Large intestine (tissue), 3 donors: ENCODE results near the gene SETBP1. TPM values are rescaled to one million over a fixed set of nuclear protein-coding genes. Genes with fewer than 3 reads are reported as not detected.

Experiments used
- DNase-seq, 2 donors: peaks; one replicate each; pipeline versions ENCODE4 v3.0.0 to v3.0.0-alpha.2; 2013
- H3K27ac ChIP-seq: one replicate; pipeline ENCODE4 v1.5.1; 2013; ENCODE audit warnings: low read length
- H3K27me3 ChIP-seq: 2 replicates; pipeline ENCODE4 v1.6.1; 2013; ENCODE audit warnings: low read length; ENCODE audit not compliant: control insufficient read depth, insufficient read depth
- H3K36me3 ChIP-seq: 2 replicates; pipeline ENCODE4 v1.6.1; 2013; ENCODE audit warnings: low read length; ENCODE audit not compliant: control insufficient read depth, insufficient read depth
- H3K4me1 ChIP-seq: one replicate; pipeline ENCODE4 v1.6.1; 2013; ENCODE audit warnings: low read length; ENCODE audit not compliant: control insufficient read depth, insufficient read depth
- H3K4me3 ChIP-seq: one replicate; pipeline ENCODE4 v1.5.1; 2013; ENCODE audit warnings: low read length
- H3K9me3 ChIP-seq: one replicate; pipeline ENCODE4 v1.6.1; 2013; ENCODE audit warnings: mild to moderate bottlenecking, low read depth, low read length, moderate library complexity; ENCODE audit not compliant: control insufficient read depth
- WGBS: methylation state at CpG from one replicate; pipeline ENCODE4 v1.1.5; 2013; ENCODE audit warnings: low lambda C conversion rate; ENCODE audit not compliant: insufficient coverage; 5-methylcytosine and 5-hydroxymethylcytosine counted together
- polyA plus RNA-seq: library from polyadenylated mRNA; unstranded; fragments of 120-200 nt; gene quantifications from one replicate; pipeline ENCODE4 v1.2.1, GENCODE V29; 2013

Gene SETBP1
- polyA plus RNA-seq, 1 donor: 6.7 TPM

GRCh38 chr18:45007531-45007930 lies 326.8 kb downstream of the SETBP1 start:
- no peaks in the 10 kb centered on the region for H3K9me3 ChIP-seq
- no peak overlapping the region for H3K27ac ChIP-seq
- no peak for DNase-seq
- no peaks in the 10 kb centered on the region for H3K36me3 ChIP-seq
- H3K4me3 ChIP-seq: no peak overlapping the region
- peaks cover 3% of the 10 kb centered on the region for H3K4me1 ChIP-seq
- WGBS: 100% methylated on average over 2 of the region's 2 CpGs
- H3K27me3 ChIP-seq: no peaks in the 10 kb centered on the region

DNA sequence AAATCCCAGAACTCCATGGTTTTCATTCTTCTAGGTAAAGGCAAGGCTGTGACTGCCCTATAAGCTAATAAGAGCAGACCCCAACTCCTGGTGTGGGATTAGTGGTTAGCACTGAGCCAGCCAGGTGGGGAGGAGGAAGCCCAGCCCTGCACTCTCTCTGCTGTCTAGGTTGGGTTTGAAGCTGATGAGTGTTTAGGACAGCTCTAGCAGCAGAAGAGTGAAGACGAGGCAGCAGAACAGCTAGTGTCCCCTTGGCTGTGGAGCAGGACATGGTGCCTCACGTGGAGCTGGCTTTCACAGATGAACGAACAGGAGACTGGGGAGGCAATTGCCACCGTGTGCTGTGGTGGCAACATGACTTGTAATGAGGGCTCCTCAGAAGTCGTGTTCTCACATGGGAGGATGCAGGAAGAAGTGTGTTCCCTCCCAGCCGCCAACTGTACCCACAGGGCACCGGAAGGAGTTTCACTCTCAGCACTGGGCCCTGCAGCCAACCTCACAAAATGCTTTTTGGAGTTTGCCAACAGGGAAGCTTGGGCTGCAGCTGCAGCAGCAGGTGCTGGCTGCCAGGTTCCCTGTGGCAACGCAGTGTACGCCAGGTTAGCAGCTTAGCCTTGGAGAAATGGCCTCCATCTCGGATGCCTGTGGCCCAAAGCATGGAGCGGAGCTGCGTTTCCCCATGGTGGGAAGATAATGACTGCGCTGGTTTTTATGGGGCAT lies 328.2 kb downstream of the SETBP1 start:
- peaks cover 3% of the 10 kb centered on the region for H3K4me1 ChIP-seq
- no peak overlapping the region for H3K27ac ChIP-seq
- H3K9me3 ChIP-seq: no peaks in the 10 kb centered on the region
- no peak for DNase-seq
- H3K36me3 ChIP-seq: no peaks in the 10 kb centered on the region
- no peak overlapping the region for H3K4me3 ChIP-seq
- WGBS: no CpG with 5 or more reads among the region's 13 CpGs
- H3K27me3 ChIP-seq: no peaks in the 10 kb centered on the region

DNA sequence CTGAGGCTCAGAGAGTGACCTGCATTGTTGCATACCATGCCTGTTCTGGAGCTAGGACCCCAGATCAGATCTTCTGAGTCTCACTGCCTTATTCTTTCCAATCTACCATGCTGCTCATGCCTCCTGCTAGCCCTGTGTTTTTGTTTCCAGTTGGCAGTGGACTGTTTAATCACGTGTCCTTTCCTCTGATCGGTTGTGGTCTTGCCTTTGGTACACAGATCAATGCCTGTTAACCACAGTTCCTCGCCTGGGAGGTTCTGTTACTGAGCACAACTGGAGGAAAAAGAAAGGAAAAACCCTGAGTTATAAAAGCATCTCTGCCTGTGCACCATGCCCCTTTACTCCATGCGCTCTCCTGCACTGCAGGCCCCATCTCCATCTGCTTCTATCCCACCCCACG lies 329.1 kb downstream of the SETBP1 start:
- Histone ChIP-seq H3K9me3 (no peaks in the 10 kb centered on the region), H3K4me1 (peaks cover 3% of the 10 kb centered on the region), H3K4me3 (no peak overlapping the region), H3K27ac (no peak overlapping the region), H3K36me3 (no peaks in the 10 kb centered on the region), H3K27me3 (no peaks in the 10 kb centered on the region)
- no peak for DNase-seq
- no CpG with 5 or more reads among the region's 5 CpGs for WGBS

GRCh38 chr18:45012286-45012685 lies 331.6 kb downstream of the SETBP1 start:
- Histone ChIP-seq H3K27me3 (no peaks in the 10 kb centered on the region), H3K27ac (no peak overlapping the region), H3K4me3 (no peak overlapping the region), H3K9me3 (no peaks in the 10 kb centered on the region), H3K36me3 (no peaks in the 10 kb centered on the region), H3K4me1 (peaks cover 12% of the 10 kb centered on the region)
- WGBS: no CpG with 5 or more reads among the region's 3 CpGs
- DNase-seq: no peak

DNA sequence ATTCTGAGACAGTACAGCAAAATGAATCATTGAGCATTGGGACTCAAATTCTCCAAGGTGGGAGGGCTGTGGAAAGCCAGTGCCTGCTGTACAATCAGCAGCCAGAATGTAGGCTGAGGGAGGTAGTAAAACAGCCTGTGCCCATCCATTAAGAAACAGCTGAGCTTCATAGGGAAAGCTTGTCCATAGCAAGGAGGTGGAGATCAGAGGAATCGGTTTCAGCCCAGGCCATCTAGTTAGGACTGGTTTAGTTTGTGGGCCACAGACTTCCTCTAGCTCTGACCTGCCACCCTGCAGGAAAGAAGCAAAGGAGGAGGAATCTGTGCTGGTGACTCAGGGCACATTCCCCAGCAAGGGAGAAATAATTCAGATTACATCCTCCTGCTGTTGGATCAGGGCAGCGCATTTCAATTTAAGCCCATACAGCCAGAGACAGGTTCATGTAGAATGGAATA lies 333.4 kb downstream of the SETBP1 start:
- Histone ChIP-seq H3K27ac (no peak overlapping the region), H3K9me3 (no peaks in the 10 kb centered on the region), H3K36me3 (no peaks in the 10 kb centered on the region), H3K4me1 (peaks cover 13% of the 10 kb centered on the region), H3K27me3 (no peaks in the 10 kb centered on the region), H3K4me3 (no peak overlapping the region)
- no peak for DNase-seq
- no CpG with 5 or more reads among the region's 2 CpGs for WGBS

GRCh38 chr18:45015788-45016128 lies 335.1 kb downstream of the SETBP1 start:
- Histone ChIP-seq H3K27ac (no peak overlapping the region), H3K4me1 (peaks cover 13% of the 10 kb centered on the region), H3K36me3 (no peaks in the 10 kb centered on the region), H3K9me3 (no peaks in the 10 kb centered on the region), H3K27me3 (no peaks in the 10 kb centered on the region), H3K4me3 (no peak overlapping the region)
- no CpG with 5 or more reads among the region's 1 CpG for WGBS
- DNase-seq: no peak

GRCh38 chr18:45019469-45019868 lies 338.8 kb downstream of the SETBP1 start:
- Histone ChIP-seq H3K4me3 (no peak overlapping the region), H3K4me1 (peaks cover 11% of the 10 kb centered on the region)
- 100% methylated on average over 1 of the region's 1 CpG for WGBS

GRCh38 chr18:45023519-45023918 lies 342.8 kb downstream of the SETBP1 start:
- Histone ChIP-seq H3K4me1 (no peaks in the 10 kb centered on the region), H3K9me3 (no peaks in the 10 kb centered on the region), H3K4me3 (no peak overlapping the region), H3K27me3 (no peaks in the 10 kb centered on the region), H3K27ac (no peak overlapping the region), H3K36me3 (no peaks in the 10 kb centered on the region)
- WGBS: no CpG with 5 or more reads among the region's 5 CpGs
- DNase-seq: no peak

More at GRCh38 chr18:45019469-45019868, 338.8 kb downstream of the SETBP1 start:
- Histone ChIP-seq H3K9me3 (no peaks in the 10 kb centered on the region), H3K36me3 (no peaks in the 10 kb centered on the region), H3K27me3 (no peaks in the 10 kb centered on the region), H3K27ac (no peak overlapping the region)
- no peak for DNase-seq

DNA sequence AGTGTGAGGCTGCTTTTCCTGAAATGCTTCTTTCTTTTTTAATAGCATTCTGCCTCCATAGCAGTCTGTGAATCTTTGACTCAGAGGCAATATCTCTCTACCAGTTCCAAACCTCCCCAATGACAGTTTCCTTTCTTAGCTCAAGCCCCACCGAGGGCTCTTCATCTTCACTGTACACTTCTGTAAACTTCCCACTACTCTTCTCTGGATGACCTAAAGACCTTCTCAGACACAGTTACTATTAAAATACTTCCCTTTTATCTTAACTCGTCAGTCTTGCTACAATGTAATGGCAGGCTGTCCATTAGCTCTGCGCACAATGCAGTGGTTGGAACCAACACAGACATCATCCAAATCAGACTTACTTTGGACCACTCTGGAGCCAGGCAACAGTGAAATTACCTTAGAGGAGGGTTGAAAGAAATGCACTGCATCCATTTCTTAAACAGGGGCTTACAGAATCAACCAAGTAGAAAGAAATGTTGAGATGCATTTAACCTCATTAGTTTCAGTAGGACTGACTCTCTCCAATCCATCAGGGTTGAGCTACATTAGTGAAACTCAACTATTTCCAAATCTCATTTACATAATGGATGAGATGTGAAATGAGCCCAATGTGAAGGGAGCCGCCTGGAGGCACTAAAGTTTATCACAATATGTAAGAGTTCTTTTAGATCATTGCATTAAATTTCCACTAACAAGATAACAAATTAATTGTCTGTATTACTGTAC lies 343.8 kb downstream of the SETBP1 start:
- H3K9me3 ChIP-seq: no peaks in the 10 kb centered on the region
- 93% methylated on average over 3 of the region's 4 CpGs for WGBS
- H3K27ac ChIP-seq: no peak overlapping the region
- no peak for DNase-seq
- H3K4me3 ChIP-seq: no peak overlapping the region
- no peaks in the 10 kb centered on the region for H3K36me3 ChIP-seq
- no peaks in the 10 kb centered on the region for H3K27me3 ChIP-seq
- no peaks in the 10 kb centered on the region for H3K4me1 ChIP-seq

DNA sequence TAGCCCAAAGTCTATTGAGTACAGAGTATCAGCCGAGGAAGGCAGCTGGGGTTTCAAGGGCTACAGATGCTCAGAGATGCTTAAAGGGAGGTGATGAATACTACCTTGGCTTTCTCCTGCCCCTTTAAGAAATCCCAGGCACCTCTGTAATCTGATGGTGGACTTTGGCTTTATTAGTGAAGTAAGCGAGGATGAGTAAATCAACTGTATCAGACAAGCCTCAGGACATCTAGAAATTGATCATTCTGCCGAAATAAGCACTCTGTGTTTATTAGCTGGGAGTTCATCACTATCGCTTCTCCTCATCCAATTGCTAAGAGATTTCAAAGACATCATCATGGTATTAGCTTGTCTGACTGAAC lies 344.4 kb downstream of the SETBP1 start:
- H3K4me3 ChIP-seq: no peak overlapping the region

DNA sequence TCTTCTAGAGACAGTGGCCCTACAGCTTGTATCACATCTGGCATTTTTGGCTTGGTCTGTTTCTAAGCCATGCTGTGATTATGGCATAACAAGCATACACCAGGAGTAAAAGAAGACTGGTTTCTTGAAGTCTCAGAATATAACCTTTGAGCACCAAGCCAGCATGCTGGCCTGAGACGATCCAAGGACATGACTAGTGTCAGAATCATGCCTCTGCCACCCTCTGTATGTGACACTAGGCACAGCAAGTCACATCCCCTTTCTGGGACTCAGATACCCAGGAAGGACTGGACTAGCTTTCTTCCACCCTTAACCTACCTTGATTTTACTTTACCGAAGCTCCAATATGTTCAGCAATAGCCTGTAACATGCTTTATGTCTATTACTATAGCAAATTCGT lies 345.5 kb downstream of the SETBP1 start:
- WGBS: no CpG with 5 or more reads among the region's 3 CpGs
- no peaks in the 10 kb centered on the region for H3K4me1 ChIP-seq
- no peak for DNase-seq
- H3K4me3 ChIP-seq: no peak overlapping the region
- H3K27ac ChIP-seq: no peak overlapping the region
- no peaks in the 10 kb centered on the region for H3K9me3 ChIP-seq
- no peaks in the 10 kb centered on the region for H3K36me3 ChIP-seq
- no peaks in the 10 kb centered on the region for H3K27me3 ChIP-seq

More for the DNA sequence above, 344.4 kb downstream of the SETBP1 start:
- no peak overlapping the region for H3K27ac ChIP-seq
- no peaks in the 10 kb centered on the region for H3K4me1 ChIP-seq
- no peak for DNase-seq
- WGBS: 100% methylated on average over 1 of the region's 4 CpGs
- H3K9me3 ChIP-seq: no peaks in the 10 kb centered on the region
- H3K36me3 ChIP-seq: no peaks in the 10 kb centered on the region
- no peaks in the 10 kb centered on the region for H3K27me3 ChIP-seq
